B cell (primary cell): ENCODE results near the gene VPS35. TPM values are rescaled to one million over a fixed set of nuclear protein-coding genes. Genes with fewer than 3 reads are reported as not detected.

Source experiments
- ATAC-seq: fragments of 200-7000 bp; cut with Tn5 transposase; one replicate; pipeline ENCODE4 v1.10.0; 2021; ENCODE audit warnings: low read depth, mild to moderate bottlenecking, moderate number of reproducible peaks, moderate library complexity
- CTCF ChIA-PET: fragments of 350-600 bp; sonication (Branson Sonifier 250); formaldehyde crosslinking; loops from one replicate; lab custom pipeline; 2021; ENCODE audit warnings: antibody characterized with exemption, inconsistent platforms; lab: Charles Lee
- POLR2A ChIA-PET: fragments of 350-600 bp; sonication (Branson Sonifier 250); formaldehyde crosslinking; loops from one replicate; lab custom pipeline; 2021; ENCODE audit warnings: antibody characterized with exemption; lab: Charles Lee
- DNase-seq: peaks from one replicate; pipeline ENCODE4 v3.0.0; 2013
- H2AFZ ChIP-seq: 2 replicates; pipeline ENCODE4 v1.6.1; 2012; ENCODE audit warnings: mild to moderate bottlenecking, low read depth, low read length; ENCODE audit not compliant: insufficient read depth, poor library complexity, severe bottlenecking
- H3K27ac ChIP-seq, 2 donors: 1 replicate in 1 of 2; 2 replicates in 1 of 2; pipeline ENCODE4 v1.5.1; 2012 to 2013; ENCODE audit warnings: low read length in 2 of 2, mild to moderate bottlenecking in 2 of 2, moderate library complexity in 1 of 2
- H3K27me3 ChIP-seq, 4 experiments: fragments of 200-600 bp in 1 of 4; sonication (generic) in 1 of 4; replicated peaks in 1 of 4; 1 replicate in 2 of 4; 2 replicates in 2 of 4; pipeline versions ENCODE4 v1.6.1 to v1.7.0; 2013 to 2016; ENCODE audit warnings: low read length in 3 of 4, mild to moderate bottlenecking in 2 of 4, mixed read lengths in 1 of 4, moderate library complexity in 1 of 4; ENCODE audit not compliant: insufficient read depth in 4 of 4, control insufficient read depth in 3 of 4; ENCODE audit errors: control extremely low read depth in 1 of 4
- H3K36me3 ChIP-seq, 2 experiments: replicated peaks in 1 of 2; 1 replicate in 1 of 2; 2 replicates in 1 of 2; pipeline versions ENCODE4 v1.6.1 to v1.7.1; 2013; ENCODE audit warnings: low read length in 1 of 2; ENCODE audit not compliant: insufficient read depth in 2 of 2, control insufficient read depth in 1 of 2; ENCODE audit errors: control extremely low read depth in 1 of 2, extremely low read depth in 1 of 2
- H3K4me1 ChIP-seq, 2 donors: fragments of 200-600 bp in 1 of 2; sonication (generic) in 1 of 2; 1 replicate in 1 of 2; 2 replicates in 1 of 2; pipeline versions ENCODE4 v1.5.1 to v1.6.1; 2013 to 2017; ENCODE audit warnings: low read length in 2 of 2; ENCODE audit not compliant: control insufficient read depth in 2 of 2, insufficient read depth in 2 of 2
- H3K4me2 ChIP-seq: replicated peaks from 2 replicates; pipeline ENCODE3; 2012; ENCODE audit warnings: mild to moderate bottlenecking, low read depth, low read length; ENCODE audit not compliant: poor library complexity, severe bottlenecking
- H3K4me3 ChIP-seq, 5 experiments: fragments of 200-600 bp in 1 of 5; sonication (generic) in 1 of 5; 1 replicate in 3 of 5; 2 replicates in 2 of 5; pipeline versions ENCODE4 v1.5.1 to v1.7.0; 2011 to 2016; ENCODE audit warnings: low read length in 4 of 5, mild to moderate bottlenecking in 4 of 5, low read depth in 2 of 5, control low read depth in 1 of 5, moderate library complexity in 1 of 5; ENCODE audit not compliant: insufficient read depth in 1 of 5; ENCODE audit errors: control extremely low read depth in 1 of 5, extremely low read depth in 1 of 5
- H3K79me2 ChIP-seq: fragments of 200-600 bp; sonication (generic); one replicate; pipeline ENCODE4 v1.6.0; 2016; ENCODE audit warnings: low read length; ENCODE audit not compliant: control insufficient read depth, insufficient read depth
- H3K9ac ChIP-seq: fragments of 200-600 bp; sonication (generic); 2 replicates; pipeline ENCODE4 v1.6.1; 2017; ENCODE audit warnings: mild to moderate bottlenecking, low read length, moderate library complexity
- H3K9me3 ChIP-seq, 3 donors: one replicate each; pipeline versions ENCODE4 v1.6.1 to v1.7.1; 2013; ENCODE audit warnings: low read length in 2 of 3; ENCODE audit not compliant: control insufficient read depth in 2 of 3, insufficient read depth in 1 of 3; ENCODE audit errors: control extremely low read depth in 1 of 3
- H4K20me1 ChIP-seq: 2 replicates; pipeline ENCODE4 v1.6.0; 2012; ENCODE audit warnings: mild to moderate bottlenecking, low read length; ENCODE audit not compliant: insufficient read depth, control insufficient read depth, poor library complexity, severe bottlenecking
- H3K27ac Mint-ChIP-seq: one replicate; pipeline ENCODE4 v1.8.0; 2021; ENCODE audit warnings: mixed read lengths
- H3K27me3 Mint-ChIP-seq: one replicate; pipeline ENCODE4 v1.8.0; 2021; ENCODE audit warnings: mixed read lengths
- H3K4me1 Mint-ChIP-seq: one replicate; pipeline ENCODE4 v1.8.0; 2021; ENCODE audit warnings: mixed read lengths
- H3K4me3 Mint-ChIP-seq: one replicate; pipeline ENCODE4 v1.8.0; 2021; ENCODE audit warnings: mixed read lengths
- H3K9me3 Mint-ChIP-seq: one replicate; pipeline ENCODE4 v1.8.0; 2022; ENCODE audit warnings: mixed read lengths; ENCODE audit not compliant: insufficient read depth
- EZH2 ChIP-seq: IDR thresholded peaks from 2 replicates; pipeline ENCODE4 v1.6.1; 2012; ENCODE audit warnings: borderline replicate concordance, low read depth, mild to moderate bottlenecking, moderate library complexity, low read length; ENCODE audit not compliant: insufficient read depth, poor library complexity, severe bottlenecking
- WGBS: methylation state at CpG from one replicate; pipeline ENCODE4 v1.1.5; 2013; ENCODE audit warnings: missing lambda C conversion rate; ENCODE audit not compliant: insufficient coverage; 5-methylcytosine and 5-hydroxymethylcytosine counted together
- intact Hi-C: fragments of 100-400 bp; cut with micrococcal nuclease; formaldehyde crosslinking; loops from one replicate; pipeline ENCODE4 v1.10.0; 2022
- polyA plus RNA-seq: library from polyadenylated mRNA; depleted of rRNA; stranded (reverse); fragments of >200 nt; gene quantifications from 2 replicates; pipeline ENCODE4 v1.2.3, GENCODE V29; 2012
- total RNA-seq, 2 donors: library from RNA; stranded (reverse); fragments of 120-200 nt in 1 of 2; gene quantifications; 1 replicate in 1 of 2; 2 replicates in 1 of 2; pipeline versions ENCODE4 v1.2.3 to v1.2.4, GENCODE V29; 2013 to 2022
- TF ChIP-seq, protein P1 (sequence below): fragments of 200-600 bp; IDR thresholded peaks from one replicate; pipeline ENCODE4 v1.8.0; 2022; ENCODE audit warnings: antibody characterized with exemption, mild to moderate bottlenecking

VPS35 gene
- total and polyA plus RNA-seq, 2 donors (not counting 1 experiment from before 2014, with no cell fraction given): 9.5 to 120 TPM

DNA sequence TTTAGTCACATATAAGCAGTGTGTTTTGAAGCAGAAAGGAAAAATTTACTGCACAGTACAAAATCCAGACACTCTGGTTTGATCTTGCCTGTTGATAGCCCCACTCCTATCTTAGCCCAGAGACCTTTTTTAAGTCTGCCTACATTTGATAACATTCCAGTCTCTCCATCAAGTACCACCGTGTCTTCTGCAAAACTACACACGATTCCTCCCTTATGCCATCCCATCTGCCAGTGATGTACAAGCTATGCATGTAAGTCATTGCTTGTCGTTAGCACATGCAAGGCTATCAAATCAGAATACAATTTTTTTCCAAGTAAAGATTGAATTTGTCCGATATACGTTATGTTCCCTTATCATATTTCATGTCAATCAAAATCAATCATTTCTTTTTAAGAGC lies 82.7 kb downstream of the VPS35 start:
- H3K79me2 ChIP-seq: no peaks in the 10 kb centered on the region
- ChIA-PET POLR2A (interaction anchor here (0.7 kb wide), 1 partner anchor 79 kb away, joined by 3 read pairs; no protein-coding TSS in a partner anchor), CTCF (interaction anchor here (0.8 to 5.1 kb wide), 4 partner anchors 11 to 86 kb away, joined by 3 to 92 read pairs (median 9); no protein-coding TSS in a partner anchor)
- no peak overlapping the region for H3K4me3 ChIP-seq
- peaks cover 3% of the 10 kb centered on the region for H3K4me1 Mint-ChIP-seq
- H3K27me3 Mint-ChIP-seq: no peaks in the 10 kb centered on the region
- no peaks in the 10 kb centered on the region for H3K9me3 Mint-ChIP-seq
- H3K36me3 ChIP-seq: no peaks in the 10 kb centered on the region
- WGBS: 100% methylated on average over 1 of the region's 5 CpGs
- no peaks in the 10 kb centered on the region for H3K9me3 ChIP-seq
- no peak overlapping the region for H3K27ac ChIP-seq
- H3K9ac ChIP-seq: no peak overlapping the region
- ATAC-seq: no peak
- intact Hi-C loops: no loop called here
- no peak overlapping the region for H2AFZ ChIP-seq
- no peaks in the 10 kb centered on the region for H3K27me3 ChIP-seq
- no peak for DNase-seq
- TF ChIP-seq, protein P1, sequence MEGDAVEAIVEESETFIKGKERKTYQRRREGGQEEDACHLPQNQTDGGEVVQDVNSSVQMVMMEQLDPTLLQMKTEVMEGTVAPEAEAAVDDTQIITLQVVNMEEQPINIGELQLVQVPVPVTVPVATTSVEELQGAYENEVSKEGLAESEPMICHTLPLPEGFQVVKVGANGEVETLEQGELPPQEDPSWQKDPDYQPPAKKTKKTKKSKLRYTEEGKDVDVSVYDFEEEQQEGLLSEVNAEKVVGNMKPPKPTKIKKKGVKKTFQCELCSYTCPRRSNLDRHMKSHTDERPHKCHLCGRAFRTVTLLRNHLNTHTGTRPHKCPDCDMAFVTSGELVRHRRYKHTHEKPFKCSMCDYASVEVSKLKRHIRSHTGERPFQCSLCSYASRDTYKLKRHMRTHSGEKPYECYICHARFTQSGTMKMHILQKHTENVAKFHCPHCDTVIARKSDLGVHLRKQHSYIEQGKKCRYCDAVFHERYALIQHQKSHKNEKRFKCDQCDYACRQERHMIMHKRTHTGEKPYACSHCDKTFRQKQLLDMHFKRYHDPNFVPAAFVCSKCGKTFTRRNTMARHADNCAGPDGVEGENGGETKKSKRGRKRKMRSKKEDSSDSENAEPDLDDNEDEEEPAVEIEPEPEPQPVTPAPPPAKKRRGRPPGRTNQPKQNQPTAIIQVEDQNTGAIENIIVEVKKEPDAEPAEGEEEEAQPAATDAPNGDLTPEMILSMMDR: no peak
- no peak for TF ChIP-seq EZH2
- no peak overlapping the region for H3K4me2 ChIP-seq
- H3K4me3 Mint-ChIP-seq: no peak overlapping the region
- H3K27ac Mint-ChIP-seq: no peak overlapping the region
- no peaks in the 10 kb centered on the region for H3K4me1 ChIP-seq
- no peaks in the 10 kb centered on the region for H4K20me1 ChIP-seq

Other genes starting within 250 kb of the VPS35 start
- 1.7 and 4.2 TPM in 2 replicates for gene SHCBP1, start 67.8 kb downstream of the VPS35 start, total RNA-seq
- 1.1 and 2.2 TPM in 2 replicates for gene SHCBP1, start 67.8 kb downstream of the VPS35 start, polyA plus RNA-seq
- 4.7 and 7.0 TPM in 2 replicates for gene ORC6, start 481 bp upstream of the VPS35 start, total RNA-seq
- gene ORC6, start 481 bp upstream of the VPS35 start, polyA plus RNA-seq: 4.8 and 7.7 TPM in 2 replicates
- 0.10 and 0.56 TPM in 2 replicates for gene MYLK3, start 59.2 kb upstream of the VPS35 start, total RNA-seq
- gene MYLK3, start 59.2 kb upstream of the VPS35 start, polyA plus RNA-seq: 0.01 and 0.09 TPM in 2 replicates
- 11.3 and 12.5 TPM in 2 replicates for gene C16orf87, start 142.0 kb upstream of the VPS35 start, total RNA-seq
- gene C16orf87, start 142.0 kb upstream of the VPS35 start, polyA plus RNA-seq: 3.4 and 8.2 TPM in 2 replicates
- gene GPT2, start 195.2 kb upstream of the VPS35 start, total RNA-seq: 9.9 and 11.0 TPM in 2 replicates
- gene GPT2, start 195.2 kb upstream of the VPS35 start, polyA plus RNA-seq: 5.2 and 6.8 TPM in 2 replicates